ENCODE data around the gene TYR. TPM values are rescaled to one million over a fixed set of nuclear protein-coding genes. Genes with fewer than 3 reads are reported as not detected.
A peak's percentile ranks its signal among the peaks of the same experiment; 100 is the strongest.
"Not testable (repeated sequence)": the region's sequence is repeated elsewhere in the genome, so short reads cannot be mapped to it uniquely, and the experiment has no call there.

The TYR gene
- total RNA-seq, 2 donors from 2014 or later, result not detected

DNA sequence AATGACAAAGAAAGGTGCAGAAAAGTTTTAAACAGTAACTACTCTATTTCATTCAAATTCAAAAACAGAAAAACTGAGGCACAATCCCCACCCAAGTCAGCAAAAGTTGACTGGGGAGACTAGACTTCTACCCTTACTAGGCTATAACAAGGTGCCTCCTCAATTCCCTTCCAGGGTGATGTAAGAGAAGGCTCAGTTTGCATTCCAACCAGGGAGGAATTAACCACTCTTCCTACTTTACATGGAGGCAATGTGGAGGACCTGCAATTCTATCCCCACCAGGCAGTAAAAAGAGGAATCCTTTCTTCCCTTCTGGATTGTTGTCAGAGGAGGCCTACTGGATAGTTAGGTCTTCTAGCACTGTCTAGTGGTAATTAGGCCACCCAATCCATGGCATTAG, 26.1 kb downstream of the TYR start:
- no peak for DNase-seq
- Mint-ChIP-seq H3K27ac (no peak overlapping the region), H3K4me3 (no peak overlapping the region), H3K9me3 (peaks cover 0 to 4% of the 10 kb centered on the region in 2 donors), H3K27me3 (ENCODE audit: low read depth) (no peaks in the 10 kb centered on the region), H3K4me1 (ENCODE audit: low read depth) (no peaks in the 10 kb centered on the region), H3K36me3 (ENCODE audit: insufficient read depth in 2 of 2) (no peaks in the 10 kb centered on the region)
- no peak for ATAC-seq (replicated peaks in 1 of 2)

DNA sequence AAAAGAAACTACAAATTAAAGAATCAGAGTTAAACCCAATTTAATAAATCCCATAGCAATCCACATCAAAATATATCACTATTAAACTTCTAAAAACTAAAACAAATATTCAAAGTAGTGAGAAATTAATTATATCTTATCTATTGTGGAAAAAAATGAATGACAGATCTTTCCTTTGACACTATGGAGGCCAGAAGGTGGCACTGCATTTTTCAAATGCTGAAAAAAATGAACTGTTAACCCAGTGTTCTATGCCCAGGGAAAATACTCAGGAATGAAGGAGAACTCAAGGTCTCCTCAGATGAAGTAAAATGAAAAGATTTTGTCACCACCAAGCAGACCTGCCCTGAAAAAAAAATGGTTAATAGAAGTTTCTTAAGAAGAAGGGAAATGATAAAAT, 27.7 kb downstream of the TYR start:
- no peak overlapping the region for H3K27ac Mint-ChIP-seq
- H3K4me1 Mint-ChIP-seq (ENCODE audit: low read depth), result no peaks in the 10 kb centered on the region
- ATAC-seq (replicated peaks in 1 of 2) (no peak), DNase-seq (no peak)
- H3K9me3 Mint-ChIP-seq, result peaks cover 1 to 2% of the 10 kb centered on the region in 2 donors
- H3K36me3 Mint-ChIP-seq (ENCODE audit: insufficient read depth in 2 of 2), result no peaks in the 10 kb centered on the region
- no peak overlapping the region for H3K4me3 Mint-ChIP-seq
- no peaks in the 10 kb centered on the region for H3K27me3 Mint-ChIP-seq (ENCODE audit: low read depth)

DNA sequence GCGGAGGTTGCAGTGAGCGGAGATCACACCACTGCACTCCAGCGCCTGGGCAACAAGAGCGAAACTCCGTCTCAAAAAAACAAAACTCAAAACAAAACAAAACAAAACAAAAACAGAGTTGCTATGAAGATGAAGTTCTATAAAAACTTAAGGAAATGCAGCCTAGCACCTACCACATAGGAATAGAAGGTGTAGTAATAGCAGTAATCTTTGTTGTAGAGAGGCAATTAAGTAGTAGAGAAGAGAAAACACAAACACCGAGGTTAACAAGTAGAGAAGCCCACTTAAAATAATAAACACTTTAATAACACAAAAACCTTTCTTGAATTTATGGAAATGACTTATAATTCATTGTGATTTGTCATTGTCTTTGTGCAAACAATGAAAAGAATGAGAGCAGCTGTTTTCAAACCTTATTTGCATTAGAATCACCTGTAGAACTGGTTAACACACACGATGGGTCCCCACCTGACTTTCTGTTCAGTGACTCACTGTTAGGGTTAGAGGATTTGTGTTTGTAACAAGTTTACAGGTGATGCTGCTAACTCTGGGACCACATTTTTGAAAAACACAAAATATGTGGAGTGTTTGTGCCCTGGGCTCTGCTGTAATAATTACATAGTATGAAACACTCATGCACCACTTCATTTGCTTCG, 43.1 kb downstream of the TYR start:
- no peaks in the 10 kb centered on the region for H3K27me3 Mint-ChIP-seq (ENCODE audit: low read depth)
- no peaks in the 10 kb centered on the region for H3K4me1 Mint-ChIP-seq (ENCODE audit: low read depth)
- no peak overlapping the region for H3K27ac Mint-ChIP-seq
- no peak for ATAC-seq (replicated peaks in 1 of 2)
- H3K36me3 Mint-ChIP-seq (ENCODE audit: insufficient read depth in 2 of 2), result no peaks in the 10 kb centered on the region
- DNase-seq, result no peak
- no peak overlapping the region for H3K4me3 Mint-ChIP-seq
- H3K9me3 Mint-ChIP-seq, result no peaks in the 10 kb centered on the region

DNA sequence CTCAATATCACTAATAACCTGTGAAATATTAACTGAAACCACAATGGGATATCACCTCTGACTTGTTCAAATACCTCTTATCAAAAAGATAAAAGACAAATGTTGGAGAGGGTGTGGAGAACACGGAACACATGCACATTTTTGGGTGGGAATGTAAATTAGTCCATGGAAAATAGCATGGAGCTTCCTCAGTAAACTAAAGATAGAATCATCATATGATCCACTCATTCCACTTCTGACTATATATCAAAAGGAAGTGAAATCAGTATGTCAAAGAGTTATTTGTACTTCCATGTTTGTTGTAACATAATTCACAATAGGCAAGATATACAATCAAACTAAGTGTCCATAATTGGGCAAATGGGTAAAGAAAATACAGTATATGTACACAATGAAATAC, 57.4 kb downstream of the TYR start:
- ATAC-seq (replicated peaks in 1 of 2), result no peak
- peaks cover 2 to 3% of the 10 kb centered on the region in 2 donors for H3K9me3 Mint-ChIP-seq
- H3K27me3 Mint-ChIP-seq (ENCODE audit: low read depth), result no peaks in the 10 kb centered on the region

DNA sequence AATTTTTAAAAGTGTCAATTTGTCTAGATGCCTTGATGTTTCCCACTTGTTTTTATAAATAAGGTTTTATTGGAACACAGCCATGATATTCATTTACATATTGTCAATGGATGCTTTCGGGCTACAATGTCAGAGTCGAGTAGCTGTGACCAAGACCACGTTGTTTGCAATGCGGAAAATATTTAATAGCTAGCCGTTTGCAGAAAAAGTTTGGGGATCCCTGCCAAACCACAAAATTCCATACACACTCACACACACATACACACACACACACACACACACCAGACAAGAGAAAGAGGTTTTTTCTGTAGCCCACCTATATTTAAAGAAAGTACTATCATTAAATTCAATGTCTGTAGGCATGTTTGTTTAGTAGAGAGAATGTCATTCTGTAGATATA, 58.3 kb downstream of the TYR start:
- ATAC-seq (replicated peaks in 1 of 2) (no peak), DNase-seq (no peak)
- Mint-ChIP-seq H3K36me3 (ENCODE audit: insufficient read depth in 2 of 2) (no peaks in the 10 kb centered on the region), H3K27ac (no peak overlapping the region), H3K27me3 (ENCODE audit: low read depth) (no peaks in the 10 kb centered on the region), H3K4me3 (no peak overlapping the region), H3K4me1 (ENCODE audit: low read depth) (no peaks in the 10 kb centered on the region), H3K9me3 (peaks cover 2 to 3% of the 10 kb centered on the region in 2 donors)

More for the DNA sequence above, 57.4 kb downstream of the TYR start:
- Mint-ChIP-seq H3K4me3 (no peak overlapping the region), H3K27ac (no peak overlapping the region), H3K4me1 (ENCODE audit: low read depth) (no peaks in the 10 kb centered on the region), H3K36me3 (ENCODE audit: insufficient read depth in 2 of 2) (no peaks in the 10 kb centered on the region)
- DNase-seq, result no peak

DNA sequence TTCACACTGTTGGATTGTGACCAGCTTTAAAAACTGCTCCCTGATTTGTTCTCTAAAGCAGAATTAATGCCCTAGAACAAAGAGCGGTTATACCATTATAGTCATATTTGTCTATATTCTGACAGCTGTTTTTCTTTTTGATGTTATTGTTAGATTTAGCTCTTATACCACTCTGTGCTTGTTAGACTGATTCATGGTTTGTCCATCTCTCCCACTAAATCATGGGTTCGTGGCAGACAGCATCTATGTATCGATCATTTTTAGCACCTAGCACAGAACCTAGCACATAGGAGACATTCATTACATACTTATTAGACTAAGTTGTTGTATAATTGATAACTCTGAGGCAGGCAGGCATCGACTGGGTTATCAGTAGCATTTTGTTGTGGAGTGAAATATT, 69.3 kb downstream of the TYR start:
- H3K9me3 Mint-ChIP-seq; ATAC-seq (replicated peaks in 1 of 2); H3K27ac Mint-ChIP-seq; DNase-seq; H3K4me1 Mint-ChIP-seq (ENCODE audit: low read depth); H3K27me3 Mint-ChIP-seq (ENCODE audit: low read depth); H3K4me3 Mint-ChIP-seq; H3K36me3 Mint-ChIP-seq (ENCODE audit: insufficient read depth in 2 of 2): not testable (repeated sequence)

DNA sequence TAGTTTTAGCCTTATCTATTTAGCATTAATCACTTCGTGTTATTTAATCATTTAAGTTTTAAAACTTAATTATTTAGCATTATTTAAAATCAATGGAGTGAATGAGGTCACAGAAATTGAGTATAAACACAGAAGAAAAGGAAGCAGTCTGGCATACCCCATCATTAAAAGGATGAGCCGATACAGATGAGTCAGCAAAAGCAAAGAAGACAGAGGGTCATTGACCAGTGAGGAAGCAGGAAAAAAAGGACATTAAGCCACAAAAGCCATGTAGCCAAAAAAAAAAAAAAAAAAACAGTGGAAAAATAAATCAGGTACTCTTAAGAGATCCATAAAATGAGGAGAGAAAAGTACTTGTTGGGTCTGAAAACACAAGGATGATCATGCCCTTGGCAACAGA, 71.5 kb downstream of the TYR start:
- H3K9me3 Mint-ChIP-seq, result peaks cover 0 to 1% of the 10 kb centered on the region in 2 donors
- no peaks in the 10 kb centered on the region for H3K36me3 Mint-ChIP-seq (ENCODE audit: insufficient read depth in 2 of 2)
- H3K4me1 Mint-ChIP-seq (ENCODE audit: low read depth), result no peaks in the 10 kb centered on the region
- no peak for DNase-seq
- H3K27ac Mint-ChIP-seq, result peak overlapping the region; percentile 9
- peaks cover 6% of the 10 kb centered on the region for H3K27me3 Mint-ChIP-seq (ENCODE audit: low read depth)
- no peak overlapping the region for H3K4me3 Mint-ChIP-seq
- ATAC-seq (replicated peaks in 1 of 2), result no peak

DNA sequence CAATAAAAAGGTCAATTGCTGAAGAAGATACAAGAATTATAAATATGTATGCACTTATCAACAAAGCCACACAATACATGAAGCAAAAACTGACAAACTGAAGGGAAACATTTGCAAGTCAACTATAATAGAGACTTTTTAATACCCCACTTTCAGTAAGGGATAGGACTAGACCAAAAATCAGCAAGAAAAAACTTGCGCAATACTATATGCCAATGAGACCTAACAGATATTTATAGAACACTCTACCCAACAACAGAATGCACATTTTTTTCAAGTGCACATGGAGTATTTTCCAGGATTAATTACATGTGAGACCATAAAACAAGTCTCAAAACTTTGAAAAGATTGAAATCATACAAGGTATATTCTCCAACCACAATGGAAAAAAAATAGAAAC, 83.8 kb downstream of the TYR start:
- not testable (repeated sequence) for DNase-seq; ATAC-seq (replicated peaks in 1 of 2); H3K4me3 Mint-ChIP-seq; H3K9me3 Mint-ChIP-seq; H3K4me1 Mint-ChIP-seq (ENCODE audit: low read depth); H3K27ac Mint-ChIP-seq; H3K27me3 Mint-ChIP-seq (ENCODE audit: low read depth); H3K36me3 Mint-ChIP-seq (ENCODE audit: insufficient read depth in 2 of 2)

DNA sequence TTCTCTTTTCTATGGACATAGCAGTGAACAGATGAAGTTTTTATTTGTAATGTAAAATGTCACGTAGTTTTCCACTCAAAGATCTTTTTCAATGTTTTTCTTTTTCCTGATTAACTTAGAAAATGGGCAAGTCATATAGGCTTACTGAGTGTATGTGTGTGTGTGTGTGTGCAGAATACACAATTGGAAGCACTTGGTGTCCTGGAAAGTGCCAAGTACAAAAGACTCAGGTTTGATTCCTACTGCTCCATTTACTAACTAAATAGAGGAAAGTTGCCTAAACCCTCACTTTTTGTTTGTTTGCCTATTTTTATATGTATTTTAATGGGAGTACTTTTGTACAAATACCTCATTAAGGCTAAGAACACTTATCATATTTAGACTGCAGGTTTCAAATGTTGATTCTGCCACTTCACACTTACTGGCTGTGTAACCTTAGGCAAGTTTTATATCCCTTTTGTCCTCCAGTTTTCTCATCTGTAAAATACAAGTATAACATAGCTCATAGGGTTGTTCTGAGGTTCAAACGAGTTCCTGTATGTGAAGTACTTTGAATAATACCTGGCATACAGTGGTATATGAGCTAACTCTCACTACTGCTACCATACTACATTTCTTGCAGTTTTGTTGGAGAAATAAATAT, 90.1 kb downstream of the TYR start:
- Mint-ChIP-seq H3K4me1 (ENCODE audit: low read depth) (no peaks in the 10 kb centered on the region), H3K4me3 (no peak overlapping the region), H3K27ac (no peak overlapping the region), H3K9me3 (peaks cover 0 to 3% of the 10 kb centered on the region in 2 donors), H3K27me3 (ENCODE audit: low read depth) (no peaks in the 10 kb centered on the region), H3K36me3 (ENCODE audit: insufficient read depth in 2 of 2) (no peaks in the 10 kb centered on the region)
- ATAC-seq (replicated peaks in 1 of 2) (no peak), DNase-seq (no peak)

DNA sequence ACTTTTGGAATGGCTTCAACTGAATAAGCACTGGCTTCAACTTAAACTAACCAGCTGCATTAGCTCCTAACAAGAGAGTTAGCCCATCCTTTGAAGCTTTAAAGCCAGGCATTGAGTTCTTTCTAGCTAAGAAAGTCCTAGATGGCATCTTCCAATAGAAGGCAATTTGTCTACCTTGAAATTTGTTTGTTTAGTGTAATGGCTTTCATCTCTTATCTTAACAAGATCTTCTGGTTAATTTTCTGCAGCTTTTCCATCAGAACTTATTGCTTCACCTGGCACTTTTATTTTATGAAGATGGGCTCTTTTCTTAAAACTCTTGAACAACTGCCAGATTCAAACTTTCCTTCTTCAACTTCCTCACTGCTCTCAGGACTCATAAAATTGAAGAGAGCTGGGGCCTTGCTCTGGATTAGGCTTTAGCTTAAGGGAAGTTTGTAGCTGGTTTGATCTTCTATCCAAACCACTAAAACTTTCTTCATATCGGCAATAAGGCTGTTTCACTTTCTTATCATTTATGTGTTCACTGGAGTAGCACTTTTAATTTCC, 94.9 kb downstream of the TYR start:
- DNase-seq; ATAC-seq (replicated peaks in 1 of 2); H3K9me3 Mint-ChIP-seq; H3K4me3 Mint-ChIP-seq; H3K27me3 Mint-ChIP-seq (ENCODE audit: low read depth); H3K4me1 Mint-ChIP-seq (ENCODE audit: low read depth); H3K36me3 Mint-ChIP-seq (ENCODE audit: insufficient read depth in 2 of 2); H3K27ac Mint-ChIP-seq: not testable (repeated sequence)

DNA sequence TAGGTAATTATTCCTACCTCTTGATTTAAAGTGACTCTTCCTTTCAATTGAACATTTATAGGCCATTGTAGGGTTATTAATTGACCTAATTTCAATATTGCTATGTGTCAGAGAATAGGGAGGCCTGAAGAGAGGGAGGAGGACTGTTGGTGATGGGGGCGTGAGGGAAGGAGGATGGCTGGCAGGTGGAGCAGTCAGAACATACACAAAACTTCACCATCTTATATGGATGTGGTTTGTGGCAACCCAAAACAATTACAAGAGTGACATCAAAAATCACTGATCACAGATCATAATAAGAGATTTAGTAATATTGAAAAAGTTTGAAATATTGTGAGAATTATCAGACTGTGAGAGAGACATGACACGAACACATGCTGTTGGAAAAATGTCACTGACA, 95.5 kb downstream of the TYR start:
- peak in 1 of 2 donors; percentile 3 for DNase-seq
- H3K4me1 Mint-ChIP-seq (ENCODE audit: low read depth); H3K9me3 Mint-ChIP-seq; H3K36me3 Mint-ChIP-seq (ENCODE audit: insufficient read depth in 2 of 2); H3K27me3 Mint-ChIP-seq (ENCODE audit: low read depth); H3K27ac Mint-ChIP-seq: not testable (repeated sequence)
- peak overlapping the region in 1 of 2 donors; percentile 1 for H3K4me3 Mint-ChIP-seq
- peak in 1 of 2 donors; percentile 49 for ATAC-seq (replicated peaks in 1 of 2)

DNA sequence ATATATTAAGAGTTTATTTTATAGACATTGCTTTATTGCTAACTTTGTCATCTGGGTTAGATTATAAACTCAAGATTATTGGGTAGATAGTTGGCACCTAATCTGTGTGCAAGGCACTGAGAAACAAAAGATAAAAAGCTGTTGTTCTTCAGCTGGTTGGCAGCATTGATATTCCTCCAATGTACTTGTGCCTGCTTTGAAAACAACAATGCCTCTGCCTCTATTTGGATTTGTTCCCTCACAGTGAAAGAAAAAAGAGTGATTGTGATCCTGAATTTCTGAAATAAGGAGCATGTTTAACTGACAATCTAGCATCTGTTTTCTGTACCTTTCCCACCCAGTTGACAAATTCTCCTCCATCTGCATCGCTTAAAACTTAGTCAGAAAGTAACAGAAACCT, 98.3 kb downstream of the TYR start:
- H3K4me3 Mint-ChIP-seq, result no peak overlapping the region
- ATAC-seq (replicated peaks in 1 of 2), result no peak
- no peak for DNase-seq
- no peaks in the 10 kb centered on the region for H3K4me1 Mint-ChIP-seq (ENCODE audit: low read depth)
- no peak overlapping the region for H3K27ac Mint-ChIP-seq
- no peaks in the 10 kb centered on the region for H3K27me3 Mint-ChIP-seq (ENCODE audit: low read depth)
- H3K9me3 Mint-ChIP-seq, result peaks cover 0 to 3% of the 10 kb centered on the region in 2 donors
- H3K36me3 Mint-ChIP-seq (ENCODE audit: insufficient read depth in 2 of 2), result no peaks in the 10 kb centered on the region

DNA sequence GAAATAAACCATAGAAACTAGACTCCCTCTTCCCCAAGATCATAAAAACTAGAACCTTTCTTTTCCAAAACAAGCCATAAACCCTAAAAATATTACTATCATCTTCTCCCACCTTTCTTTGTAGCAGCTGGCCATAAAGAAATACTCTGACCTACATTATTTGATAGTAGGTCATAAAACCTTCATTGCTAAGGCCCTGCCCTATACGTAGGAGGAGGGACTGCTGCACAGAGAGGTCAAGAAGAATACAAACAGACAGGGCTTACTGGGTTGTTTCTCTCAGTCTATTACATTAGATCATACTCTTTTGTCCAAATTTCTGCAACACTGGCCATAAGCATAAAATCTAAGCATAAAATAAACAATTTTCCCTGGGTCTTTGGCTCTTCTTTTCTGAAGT, 101.5 kb downstream of the TYR start:
- Mint-ChIP-seq H3K4me3 (no peak overlapping the region), H3K27ac (no peak overlapping the region), H3K36me3 (ENCODE audit: insufficient read depth in 2 of 2) (no peaks in the 10 kb centered on the region), H3K4me1 (ENCODE audit: low read depth) (peaks cover 5% of the 10 kb centered on the region), H3K9me3 (peaks cover 0 to 3% of the 10 kb centered on the region in 2 donors), H3K27me3 (ENCODE audit: low read depth) (no peaks in the 10 kb centered on the region)
- DNase-seq (no peak), ATAC-seq (replicated peaks in 1 of 2) (no peak)

Data from activated T-cell treated with anti-CD3 and anti-CD28 coated beads, Interleukin-2, amount 50 U/mL, for 72 hours (primary cell).